DOHH2 (cell line): ENCODE measurements around the gene C14orf180.

Experiments used
- CTCF ChIP-seq: fragments of 200-600 bp; sonication (generic); IDR thresholded peaks from one replicate; pipeline ENCODE4 v1.5.1; 2014; ENCODE audit warnings: antibody characterized with exemption, mild to moderate bottlenecking, low read depth, low read length; ENCODE audit not compliant: poor library complexity, severe bottlenecking
- EZH2phosphoT487 ChIP-seq: fragments of 200-600 bp; sonication (generic); IDR thresholded peaks from 2 replicates; pipeline ENCODE4 v1.6.1; 2017; ENCODE audit warnings: borderline replicate concordance, mild to moderate bottlenecking, antibody characterized with exemption, low read length, moderate library complexity, mixed read lengths

GRCh38 chr14:104638927-104639450 is 59.4 kb downstream of the C14orf180 start:
- no peak for TF ChIP-seq CTCF
- TF ChIP-seq EZH2phosphoT487: no peak
